Cerebellar nuclear complex (tissue), 1 donor: Measurements from ENCODE around the gene LY6G6D.
"Not testable (repeated sequence)": the region's sequence is repeated elsewhere in the genome, so short reads cannot be mapped to it uniquely, and the experiment has no call there.

Experiments used
- DNase-seq, 2 experiments: peaks; one replicate each; lab custom pipeline; 2025; lab: John Stamatoyannopoulos, UW

LY6G6D gene

DNA sequence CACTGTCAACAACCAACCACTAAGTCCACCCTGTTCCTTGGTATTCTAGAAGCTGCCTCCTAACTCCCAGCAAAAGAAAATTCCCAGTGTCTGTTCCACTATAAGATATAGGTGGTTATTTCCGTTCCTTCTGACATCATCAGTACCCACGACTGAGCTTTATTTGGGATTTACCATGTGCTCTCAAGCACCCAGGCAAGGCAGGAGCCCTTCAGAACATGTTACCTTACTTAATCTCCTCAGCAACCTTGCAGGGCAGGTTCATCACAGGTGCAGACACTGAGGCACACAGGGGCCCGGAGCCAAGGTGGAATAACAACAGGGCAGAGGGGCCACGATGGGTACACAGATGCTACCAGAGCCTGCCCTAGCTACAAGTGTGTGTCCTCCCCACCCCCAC lies 22.8 kb upstream of the LY6G6D start:
- no peak for DNase-seq

DNA sequence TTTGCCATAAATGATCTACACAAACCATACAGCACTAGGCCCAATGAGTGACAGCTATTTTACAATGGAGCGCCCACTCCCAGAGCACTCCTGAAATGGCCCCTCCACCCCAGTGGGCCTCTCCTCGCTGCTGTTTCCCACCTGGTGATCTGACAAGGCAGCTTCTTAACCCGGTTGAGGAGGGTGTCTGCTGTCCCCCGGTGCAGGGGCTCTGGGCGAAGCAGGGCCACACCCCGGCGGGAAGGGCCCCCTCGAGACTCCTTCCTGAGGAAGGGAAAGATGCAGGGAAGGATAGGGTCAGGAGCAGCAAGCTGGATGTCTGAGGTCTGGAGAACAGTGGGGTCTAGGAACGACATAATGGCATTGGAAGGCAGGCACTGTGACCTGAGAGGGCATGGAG lies 22.3 kb upstream of the LY6G6D start:
- DNase-seq, result no peak

DNA sequence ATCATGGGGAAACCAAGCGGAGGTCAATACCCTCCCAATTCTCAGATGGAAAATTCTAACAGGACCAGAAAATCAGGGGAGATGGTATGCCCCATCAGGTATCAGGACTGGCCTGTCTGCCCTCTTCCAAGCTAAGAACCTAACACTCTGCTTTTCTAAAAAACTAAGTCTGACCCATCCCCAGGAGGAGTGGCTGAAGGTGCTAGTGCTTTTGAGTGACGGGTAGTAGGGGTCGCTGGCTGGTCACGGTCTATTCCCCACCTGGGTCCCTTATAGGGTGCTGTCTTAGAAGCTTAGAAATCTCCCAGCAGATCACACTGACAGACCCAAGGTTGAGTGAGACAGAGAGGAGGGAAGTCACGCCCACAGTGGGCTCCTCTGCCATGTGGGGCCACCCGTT lies 21.6 kb upstream of the LY6G6D start:
- DNase-seq, result no peak

DNA sequence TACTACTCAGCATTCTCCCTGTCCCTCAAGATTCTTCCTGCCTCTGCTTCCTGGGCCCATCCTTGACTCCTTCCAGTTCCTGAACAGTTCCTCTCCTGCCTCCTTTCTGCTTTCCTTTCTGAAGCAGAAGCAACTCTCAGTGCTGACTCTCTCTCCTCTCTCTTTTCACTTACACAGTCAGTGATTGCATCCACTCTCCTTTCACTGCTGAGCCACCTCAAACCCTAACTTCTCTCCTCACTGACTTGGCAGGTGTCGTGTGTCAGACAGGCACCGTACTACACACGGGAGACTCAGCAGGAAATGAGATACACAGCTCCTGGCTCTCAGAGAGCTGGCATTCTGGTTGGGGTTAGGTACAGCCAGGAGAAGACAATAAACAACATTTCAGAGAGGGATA lies 17.6 kb upstream of the LY6G6D start:
- DNase-seq, result no peak

DNA sequence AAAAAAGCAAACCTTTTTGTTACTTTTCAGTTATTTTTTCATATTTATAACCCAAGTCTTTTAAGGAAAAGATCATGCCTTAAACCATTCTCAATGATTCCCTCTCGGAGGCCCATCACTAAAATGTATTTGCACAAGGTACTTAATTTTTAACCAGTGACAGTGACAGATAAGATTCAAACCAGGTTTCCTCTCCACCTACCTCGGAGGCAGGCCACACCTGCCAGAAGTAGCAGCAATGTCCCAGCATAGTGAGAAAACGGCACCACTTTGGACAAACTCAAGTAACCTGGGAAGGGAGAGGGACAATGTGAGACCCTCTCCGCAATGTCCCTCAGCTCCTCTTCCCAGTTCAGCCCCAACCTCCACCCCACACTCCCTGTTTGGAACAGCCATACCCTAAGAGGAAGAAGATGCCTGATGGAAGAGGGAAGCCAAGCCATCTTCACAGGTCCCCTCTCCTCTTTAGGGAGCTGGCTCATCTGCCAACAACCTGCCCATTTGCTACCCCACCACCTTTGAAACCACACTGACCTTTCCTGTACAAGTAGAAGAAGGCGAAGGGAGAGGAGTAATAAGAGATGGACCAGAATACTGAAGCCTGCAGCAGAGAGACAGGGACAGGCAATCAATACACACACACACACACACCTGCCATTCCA lies 14.3 kb upstream of the LY6G6D start:
- DNase-seq, result no peak

DNA sequence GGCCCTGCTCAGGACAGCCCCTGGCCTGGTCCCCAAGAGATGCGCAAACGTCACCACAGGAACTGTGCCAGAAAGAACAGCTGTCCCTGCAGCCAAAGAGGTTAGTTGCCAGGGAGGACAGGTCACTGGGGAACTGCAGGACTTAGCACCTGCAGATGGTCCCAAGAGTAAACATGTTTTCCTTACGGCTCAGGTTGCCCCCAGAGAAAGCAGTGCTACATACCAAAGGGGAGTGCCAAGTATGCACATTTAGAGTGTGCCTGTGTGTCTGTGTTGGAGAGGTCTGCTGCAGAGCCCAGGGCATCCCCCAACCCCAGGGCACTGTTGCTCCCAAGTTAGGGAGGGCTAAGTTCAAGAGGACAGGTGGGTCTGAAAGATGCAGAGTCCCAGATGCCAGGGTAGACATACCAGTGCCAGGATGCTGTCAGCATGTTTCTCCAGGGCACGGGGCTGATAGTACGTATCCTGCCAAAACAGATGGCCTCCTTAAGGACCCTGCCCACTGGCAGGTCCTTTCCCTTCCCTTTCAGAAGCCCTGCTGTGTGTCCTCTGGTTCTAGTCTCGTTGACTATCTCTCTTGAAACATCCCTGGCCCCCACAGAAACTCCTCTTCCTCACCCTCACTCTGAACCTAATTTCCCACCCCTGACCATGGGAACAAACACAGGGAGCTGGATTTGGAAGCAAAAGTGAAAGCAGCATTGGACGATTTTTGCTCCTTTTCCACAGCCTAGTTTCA lies 13.3 kb upstream of the LY6G6D start:
- DNase-seq, result no peak

DNA sequence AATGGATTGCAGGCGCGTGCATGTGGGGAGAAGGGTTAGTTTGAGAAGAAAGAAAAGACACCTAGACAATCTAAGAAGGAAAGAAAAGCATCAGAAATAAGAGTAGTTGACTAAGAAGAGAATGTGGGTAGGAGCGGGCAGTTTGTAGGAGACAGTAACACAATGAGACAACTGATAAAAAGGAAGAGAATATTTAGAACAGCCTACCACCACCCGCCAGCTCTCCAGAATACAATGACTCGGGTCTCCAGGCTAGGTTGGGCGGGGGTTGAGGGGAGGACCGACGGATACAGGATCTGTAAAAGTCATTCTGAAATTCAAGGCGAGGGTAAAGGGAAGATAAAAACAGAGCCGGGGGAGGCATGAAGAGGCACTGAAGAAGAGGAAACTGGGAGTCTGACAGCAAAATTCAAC lies 12.7 kb upstream of the LY6G6D start:
- no peak for DNase-seq

DNA sequence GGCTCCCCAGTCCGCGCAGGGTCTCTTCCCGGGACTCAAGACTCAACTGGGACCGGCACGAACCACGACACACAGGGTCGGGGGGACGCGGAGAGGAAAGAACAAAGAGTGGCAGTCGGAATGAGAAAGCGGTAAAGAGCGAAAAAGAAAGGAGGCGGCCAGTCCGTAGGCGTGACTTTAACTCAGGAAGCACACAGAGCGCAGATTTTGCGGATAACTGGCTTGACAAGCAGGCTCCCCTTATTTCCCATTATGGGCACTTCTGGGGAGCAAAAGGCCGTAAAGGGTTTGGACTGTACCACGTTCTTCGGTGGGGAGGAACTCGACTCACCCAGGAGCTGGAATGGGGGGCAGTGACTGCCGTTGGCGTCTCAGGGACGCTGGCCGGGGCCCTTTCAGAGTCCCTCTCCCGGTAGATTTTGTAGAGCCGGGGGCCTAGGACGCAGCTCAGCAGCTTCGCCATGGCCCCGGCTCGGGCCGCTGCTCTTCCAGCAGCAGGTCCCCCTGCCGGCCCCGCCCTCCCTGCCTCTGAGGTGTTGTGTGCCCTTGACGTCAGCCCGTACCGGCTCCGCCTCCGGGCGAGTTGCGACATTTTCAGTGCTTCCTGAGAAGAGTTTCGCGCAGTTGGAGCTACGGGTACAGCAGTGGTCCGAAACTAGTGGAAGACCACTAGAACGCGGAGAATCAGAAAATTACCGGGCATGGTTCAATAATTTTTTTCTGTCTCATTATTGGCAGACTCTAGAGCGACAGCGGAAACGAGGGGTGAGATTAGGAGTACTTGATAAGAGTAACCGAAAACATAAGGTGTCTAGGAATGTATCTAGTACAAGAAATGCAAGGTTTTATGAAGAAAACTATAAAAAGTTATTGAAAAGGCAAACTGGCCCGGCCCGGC lies 12.1 kb upstream of the LY6G6D start, which contains the start of gene ABHD16A:
TSS of gene ABHD16A (minus strand) at position 506 of the 898 bp plus-strand sequence. CDS start at position 463, 43 bp downstream.
- peak; percentile 84 to 99 for DNase-seq

DNA sequence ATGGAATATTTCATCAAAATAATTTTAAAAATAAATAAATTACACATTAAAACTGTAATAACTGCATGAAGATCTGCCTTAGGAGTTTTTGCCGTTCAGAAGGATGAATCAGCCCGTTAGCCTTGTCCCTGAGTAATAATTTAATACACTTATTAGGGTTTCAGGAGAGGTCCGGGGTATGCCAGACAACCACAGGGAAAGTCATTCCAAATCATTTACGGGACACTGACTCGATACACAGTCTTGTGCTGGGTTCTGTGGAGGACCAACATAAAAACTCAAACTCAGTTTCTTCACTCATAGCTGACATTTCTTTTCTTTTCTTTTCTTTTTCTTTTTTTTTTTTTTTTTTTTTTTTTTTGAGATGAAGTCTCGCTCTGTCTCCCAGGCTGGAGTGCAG lies 9.2 kb upstream of the LY6G6D start:
- no peak for DNase-seq

DNA sequence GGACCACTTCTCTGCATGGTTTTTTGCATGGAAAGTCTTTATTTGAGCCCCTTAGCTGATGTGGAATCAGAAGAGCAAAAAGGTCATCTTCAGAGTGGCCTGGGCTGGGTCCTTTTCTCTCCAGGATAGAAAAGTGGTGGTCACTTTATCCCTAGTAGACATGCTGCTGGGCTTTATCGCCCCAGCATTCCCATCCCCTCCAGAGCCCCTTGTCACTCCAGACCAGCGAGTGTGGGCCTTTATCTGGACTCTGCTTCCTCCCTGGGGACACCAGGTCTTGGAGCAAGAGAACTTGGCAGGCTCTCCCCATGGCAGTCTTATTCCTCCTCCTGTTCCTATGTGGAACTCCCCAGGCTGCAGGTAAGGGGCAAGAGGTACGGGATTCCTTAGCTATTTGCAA lies 8.5 kb upstream of the LY6G6D start, which contains the start of gene LY6G6F:
TSS of gene LY6G6F (plus strand) at position 268 of the 400 bp plus-strand sequence. CDS start at position 309, 41 bp downstream.
- no peak for DNase-seq

DNA sequence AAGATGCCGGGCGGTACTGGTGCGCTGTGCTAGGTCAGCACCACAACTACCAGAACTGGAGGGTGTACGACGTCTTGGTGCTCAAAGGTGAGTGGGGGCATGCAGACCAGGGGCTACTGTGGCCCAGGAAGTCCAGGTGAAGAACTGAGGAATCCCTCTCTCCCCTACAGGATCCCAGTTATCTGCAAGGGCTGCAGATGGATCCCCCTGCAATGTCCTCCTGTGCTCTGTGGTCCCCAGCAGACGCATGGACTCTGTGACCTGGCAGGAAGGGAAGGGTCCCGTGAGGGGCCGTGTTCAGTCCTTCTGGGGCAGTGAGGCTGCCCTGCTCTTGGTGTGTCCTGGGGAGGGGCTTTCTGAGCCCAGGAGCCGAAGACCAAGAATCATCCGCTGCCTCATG lies 7.4 kb upstream of the LY6G6D start:
- DNase-seq, result no peak

DNA sequence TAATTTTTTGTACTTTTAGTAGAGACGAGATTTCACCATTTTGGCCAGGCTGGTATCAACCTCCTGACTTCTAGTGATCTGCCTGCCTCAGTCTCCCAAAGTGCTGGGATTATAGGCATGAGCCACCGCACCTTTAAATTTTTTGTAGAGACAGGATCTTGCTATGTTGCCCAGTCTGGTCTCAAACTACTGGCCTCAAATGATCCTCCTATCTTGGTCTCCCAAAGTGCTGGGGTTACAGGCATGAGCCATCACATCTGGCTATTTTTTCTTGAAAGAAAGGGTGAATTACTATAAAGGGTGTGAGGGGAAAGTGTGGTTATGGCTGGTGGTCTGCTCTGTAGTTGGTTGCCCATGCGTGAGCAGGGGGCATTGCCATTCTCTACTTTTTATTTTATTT lies 6.9 kb upstream of the LY6G6D start:
- no peak for DNase-seq

DNA sequence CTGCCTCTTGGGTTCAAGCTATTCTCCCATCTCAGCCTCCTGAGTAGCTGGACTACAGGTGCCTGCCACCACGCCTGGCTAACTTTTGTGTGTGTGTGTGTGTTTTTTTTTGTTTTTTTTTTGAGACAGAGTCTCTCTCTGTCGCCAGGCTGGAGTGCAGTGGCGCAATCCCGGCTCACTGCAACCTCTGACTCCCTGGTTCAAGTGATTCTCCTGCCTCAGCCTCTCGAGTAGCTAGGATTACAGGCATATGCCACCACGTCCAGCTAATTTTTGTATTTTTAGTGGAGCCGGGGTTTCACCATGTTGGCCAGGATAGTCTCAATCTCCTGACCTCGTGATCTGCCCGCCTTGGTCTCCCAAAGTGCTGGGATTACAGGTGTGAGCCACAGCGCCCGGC lies 6.0 kb upstream of the LY6G6D start:
- not testable (repeated sequence) for DNase-seq

DNA sequence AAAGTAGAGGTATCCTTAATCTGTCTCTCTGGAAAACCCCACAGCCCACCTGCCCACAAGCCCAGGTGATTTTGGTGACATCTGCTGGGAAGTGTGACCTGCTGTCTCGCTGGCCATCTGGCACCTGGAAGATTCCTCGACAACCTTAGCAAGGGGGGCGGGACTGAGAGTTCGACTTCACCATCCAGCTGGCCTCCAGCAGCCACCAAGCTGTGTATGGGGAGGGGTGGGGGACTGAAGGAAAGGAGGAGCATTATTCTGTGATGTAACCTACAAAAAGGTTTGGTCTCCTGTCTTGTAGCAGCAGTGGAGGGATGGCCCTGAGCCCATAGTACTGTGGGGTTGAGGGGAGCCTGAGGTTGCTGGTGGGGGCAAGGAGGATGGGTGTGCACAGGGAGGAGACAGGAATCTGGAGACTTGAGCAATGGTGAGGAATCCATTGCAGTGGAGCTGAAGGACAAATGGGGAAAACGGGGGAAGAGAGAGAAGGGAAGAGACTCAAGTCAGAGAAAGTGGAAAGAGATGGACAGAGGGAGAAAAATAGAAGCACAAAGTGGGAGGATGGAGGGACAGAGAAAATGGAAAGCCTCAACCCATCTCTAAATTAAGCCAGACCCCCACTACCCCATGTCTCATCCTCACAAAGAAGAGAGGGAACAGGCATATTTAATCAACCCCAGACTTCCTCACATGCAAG lies 4.5 kb upstream of the LY6G6D start:
- DNase-seq, result no peak

DNA sequence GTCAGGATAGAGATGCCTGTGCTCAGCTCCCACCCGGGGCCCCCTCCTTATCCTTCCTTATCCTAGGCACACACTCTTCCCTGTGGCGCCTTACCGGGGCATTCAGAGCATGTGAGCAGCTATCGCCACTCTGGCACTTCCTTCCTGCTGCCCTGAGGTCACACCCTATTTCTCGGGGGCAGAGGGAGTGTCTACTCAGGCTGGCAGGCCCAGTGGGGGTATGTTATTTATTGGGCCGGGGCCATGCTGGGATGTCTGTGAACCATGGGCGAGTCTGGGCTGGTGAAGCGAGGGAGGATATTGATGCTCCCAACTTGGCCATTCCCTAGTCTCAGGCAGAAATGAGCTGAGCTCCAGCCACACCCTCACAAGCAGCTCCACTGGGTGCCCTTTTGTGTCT lies 3.9 kb upstream of the LY6G6D start:
- DNase-seq, result no peak

DNA sequence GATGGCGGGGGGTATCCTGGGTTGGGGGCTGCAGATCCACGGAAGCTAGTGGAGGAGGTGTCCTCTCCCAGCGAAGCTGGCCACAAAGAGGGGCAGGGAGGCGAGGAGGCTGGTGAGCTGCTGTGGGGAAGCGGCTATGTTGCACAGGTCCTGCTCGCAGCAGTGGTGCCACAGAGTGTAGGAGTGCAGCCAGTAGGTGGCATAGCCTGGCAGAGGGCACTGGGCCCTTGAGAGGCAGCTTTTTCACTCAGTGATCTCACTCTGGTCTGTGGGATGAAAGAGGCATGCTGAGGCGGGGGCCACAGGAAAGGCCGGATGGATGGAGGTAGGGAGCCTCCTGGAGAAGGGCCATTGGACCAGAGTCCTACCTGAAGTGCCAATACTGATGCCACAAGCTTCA lies 2.9 kb upstream of the LY6G6D start:
- DNase-seq, result no peak

DNA sequence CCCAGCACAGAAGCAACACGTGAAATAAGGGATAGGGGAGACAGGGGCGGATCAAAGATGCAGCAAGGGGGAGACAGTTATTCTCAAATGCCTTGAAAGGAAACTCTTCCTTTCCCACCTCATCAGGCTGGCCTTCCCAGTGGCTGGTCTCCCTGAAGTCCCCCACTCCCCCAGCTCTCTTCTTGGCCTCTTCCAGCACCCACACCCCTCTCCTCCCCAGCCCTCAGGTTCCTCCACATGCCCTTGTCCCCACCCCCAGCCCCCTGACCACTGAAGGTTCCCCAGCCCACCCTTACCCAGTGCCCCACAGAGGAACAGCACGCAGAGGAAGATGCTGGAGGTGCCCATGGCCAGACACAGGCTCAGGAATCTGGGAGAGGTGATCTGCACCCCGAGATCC lies 1.7 kb upstream of the LY6G6D start:
- no peak for DNase-seq

DNA sequence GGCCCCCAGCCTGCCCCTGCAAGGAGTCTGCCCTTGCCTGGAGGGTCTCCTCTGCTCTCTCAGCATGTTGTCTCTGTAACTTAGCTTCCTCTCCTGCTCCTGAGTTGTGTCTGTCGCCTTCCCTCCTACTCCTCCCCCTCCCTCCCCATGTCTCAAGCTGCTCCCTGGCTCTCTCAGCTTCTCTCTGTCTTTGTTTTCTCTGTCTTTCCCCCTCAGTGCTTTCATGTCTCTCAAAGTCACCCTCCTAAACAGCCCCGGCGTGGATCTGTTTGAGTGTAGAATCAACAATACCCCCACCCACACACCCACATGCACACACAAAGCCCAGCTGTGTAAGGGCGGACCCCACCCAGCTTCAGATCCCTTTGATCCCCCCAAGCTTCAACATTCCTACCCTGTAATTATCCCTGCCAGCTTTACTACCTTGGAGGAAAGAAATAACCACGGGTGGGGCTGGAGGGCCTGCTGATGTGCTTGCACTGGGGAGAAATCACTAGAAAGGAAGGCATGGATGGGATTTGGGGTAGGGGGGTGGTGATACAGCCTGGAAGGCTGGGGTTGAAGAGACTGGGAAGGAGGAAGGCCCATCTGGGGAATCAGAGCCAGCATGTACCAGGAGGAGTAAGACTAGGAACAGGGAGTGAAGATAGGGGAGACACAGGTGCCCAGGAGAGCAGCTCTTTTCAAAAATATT lies 1.0 kb upstream of the LY6G6D start:
- no peak for DNase-seq

DNA sequence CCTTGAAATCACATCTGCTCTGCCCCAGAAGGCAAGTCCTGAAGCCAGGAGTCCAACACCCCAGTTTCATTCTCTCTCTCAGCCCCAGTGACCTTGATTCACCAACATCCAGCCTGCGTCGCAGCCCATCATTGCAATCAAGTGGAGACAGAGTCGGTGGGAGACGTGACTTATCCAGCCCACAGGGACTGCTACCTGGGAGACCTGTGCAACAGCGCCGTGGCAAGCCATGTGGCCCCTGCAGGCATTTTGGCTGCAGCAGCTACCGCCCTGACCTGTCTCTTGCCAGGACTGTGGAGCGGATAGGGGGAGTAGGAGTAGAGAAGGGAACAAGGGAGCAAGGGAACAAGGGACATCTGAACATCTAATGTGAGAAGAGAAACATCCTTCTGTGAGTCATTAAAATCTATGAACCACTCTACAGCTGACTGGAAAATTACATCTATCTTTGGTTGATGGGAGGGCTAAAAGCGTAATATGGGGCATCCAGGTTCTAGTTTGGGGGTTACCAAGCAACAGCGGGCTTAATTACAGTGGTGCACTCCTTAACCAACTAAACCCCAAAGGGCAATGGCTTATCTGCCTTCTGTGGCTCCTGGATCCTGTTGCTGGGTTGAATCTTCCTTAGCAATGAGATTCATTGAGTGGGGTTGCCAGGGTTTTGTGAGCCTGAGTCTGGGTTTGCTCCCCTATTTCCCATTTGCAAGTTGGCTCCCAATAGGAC lies 2.5 kb downstream of the LY6G6D start:
- no peak for DNase-seq

DNA sequence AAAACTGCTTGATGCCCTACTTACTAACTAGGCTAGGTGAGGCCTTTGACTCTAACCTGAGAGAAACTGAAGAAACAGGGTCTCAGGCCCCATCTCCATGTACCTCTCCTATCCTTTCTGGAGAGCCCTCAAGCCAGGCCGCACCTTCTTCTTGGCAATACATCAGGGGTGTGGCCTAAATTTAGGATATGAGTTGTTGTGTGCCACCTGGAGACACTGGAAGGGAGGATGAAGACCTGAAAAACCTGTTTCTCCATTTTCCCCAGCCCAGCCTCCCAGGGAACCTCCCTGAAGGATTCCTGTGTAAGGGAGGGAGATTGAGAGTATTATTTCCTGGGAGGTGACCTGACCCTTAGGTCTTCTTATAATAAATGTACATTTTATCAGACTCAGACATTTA lies 3.1 kb downstream of the LY6G6D start:
- DNase-seq, result no peak

DNA sequence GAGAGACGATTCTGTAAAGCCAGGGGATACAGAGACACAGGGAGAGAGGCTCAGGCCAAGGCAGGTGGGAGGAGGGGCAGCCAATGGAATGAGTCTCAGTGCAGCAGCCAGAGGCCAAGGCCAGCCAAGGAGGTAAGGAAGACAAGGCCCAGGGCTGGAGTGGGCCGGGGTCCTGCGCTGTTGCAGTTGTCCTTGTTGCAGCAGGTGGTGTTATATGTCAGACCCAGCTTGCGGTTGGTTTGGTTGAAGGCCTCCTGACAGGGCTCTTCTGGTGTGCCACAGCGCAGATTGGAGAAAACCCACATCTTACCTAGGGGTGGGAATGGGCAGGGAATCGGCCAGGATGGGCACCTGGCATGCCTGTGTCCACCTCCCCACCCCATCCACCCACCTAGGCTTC lies 3.9 kb downstream of the LY6G6D start:
- DNase-seq, result no peak
